ENCODE results near the gene TTLL6.

DNA sequence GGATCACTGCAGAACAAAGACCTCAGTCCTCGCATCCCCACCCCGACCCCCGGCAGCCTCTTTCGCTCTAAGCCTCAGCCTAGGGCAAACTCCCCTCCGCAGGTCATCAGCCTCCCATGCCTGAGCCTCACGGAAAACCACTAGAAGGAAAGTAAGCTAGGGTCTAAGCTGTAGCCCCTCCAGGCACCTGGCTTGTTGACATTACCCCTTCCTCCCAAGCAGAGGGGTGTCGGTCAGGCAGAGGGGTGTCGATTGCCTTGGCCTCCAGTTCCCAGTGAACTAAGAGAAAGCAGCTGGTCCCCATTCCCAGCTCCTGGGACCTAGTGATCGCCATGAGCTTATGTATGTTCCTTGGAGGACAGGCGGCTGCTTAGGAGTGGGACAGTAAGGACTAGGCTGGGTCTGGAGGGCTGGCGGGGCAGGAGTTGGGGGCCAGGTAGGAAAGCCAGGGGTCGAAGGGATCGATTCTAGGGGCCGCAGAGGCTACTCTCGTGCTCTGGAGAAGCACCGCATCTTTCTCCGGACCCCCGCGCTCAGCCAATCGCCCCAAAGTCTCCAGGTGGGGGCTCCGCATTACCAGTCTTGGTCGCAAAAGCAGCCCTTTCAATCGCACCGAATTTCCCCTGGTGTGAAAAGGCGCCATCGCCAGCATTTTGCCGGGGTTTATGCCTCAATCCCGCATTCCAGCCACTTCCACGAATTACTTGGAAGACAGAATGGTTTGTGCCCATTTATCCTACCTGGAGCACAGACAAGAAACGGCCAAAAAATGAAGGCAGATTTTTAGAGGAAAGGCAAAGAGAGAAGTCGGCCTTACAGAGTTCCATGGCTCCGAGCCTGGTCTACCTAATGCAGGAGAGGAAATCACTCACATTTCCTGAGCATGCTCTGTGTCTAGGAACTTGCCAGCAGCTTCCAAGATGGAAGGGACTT lies 67.1 kb downstream of the TTLL6 start:
- TF ChIP-seq, protein P1, sequence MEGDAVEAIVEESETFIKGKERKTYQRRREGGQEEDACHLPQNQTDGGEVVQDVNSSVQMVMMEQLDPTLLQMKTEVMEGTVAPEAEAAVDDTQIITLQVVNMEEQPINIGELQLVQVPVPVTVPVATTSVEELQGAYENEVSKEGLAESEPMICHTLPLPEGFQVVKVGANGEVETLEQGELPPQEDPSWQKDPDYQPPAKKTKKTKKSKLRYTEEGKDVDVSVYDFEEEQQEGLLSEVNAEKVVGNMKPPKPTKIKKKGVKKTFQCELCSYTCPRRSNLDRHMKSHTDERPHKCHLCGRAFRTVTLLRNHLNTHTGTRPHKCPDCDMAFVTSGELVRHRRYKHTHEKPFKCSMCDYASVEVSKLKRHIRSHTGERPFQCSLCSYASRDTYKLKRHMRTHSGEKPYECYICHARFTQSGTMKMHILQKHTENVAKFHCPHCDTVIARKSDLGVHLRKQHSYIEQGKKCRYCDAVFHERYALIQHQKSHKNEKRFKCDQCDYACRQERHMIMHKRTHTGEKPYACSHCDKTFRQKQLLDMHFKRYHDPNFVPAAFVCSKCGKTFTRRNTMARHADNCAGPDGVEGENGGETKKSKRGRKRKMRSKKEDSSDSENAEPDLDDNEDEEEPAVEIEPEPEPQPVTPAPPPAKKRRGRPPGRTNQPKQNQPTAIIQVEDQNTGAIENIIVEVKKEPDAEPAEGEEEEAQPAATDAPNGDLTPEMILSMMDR (IDR thresholded peaks at IDR 0.05; ENCODE audit: insufficient read depth, low read length), result no peak
- TF ChIP-seq POLR2AphosphoS5 (IDR thresholded peaks at IDR 0.05; ENCODE audit: low read depth), result no peak

Data from HL-60 (cell line).